ENCODE measurements around the gene FBRSL1.

DNA sequence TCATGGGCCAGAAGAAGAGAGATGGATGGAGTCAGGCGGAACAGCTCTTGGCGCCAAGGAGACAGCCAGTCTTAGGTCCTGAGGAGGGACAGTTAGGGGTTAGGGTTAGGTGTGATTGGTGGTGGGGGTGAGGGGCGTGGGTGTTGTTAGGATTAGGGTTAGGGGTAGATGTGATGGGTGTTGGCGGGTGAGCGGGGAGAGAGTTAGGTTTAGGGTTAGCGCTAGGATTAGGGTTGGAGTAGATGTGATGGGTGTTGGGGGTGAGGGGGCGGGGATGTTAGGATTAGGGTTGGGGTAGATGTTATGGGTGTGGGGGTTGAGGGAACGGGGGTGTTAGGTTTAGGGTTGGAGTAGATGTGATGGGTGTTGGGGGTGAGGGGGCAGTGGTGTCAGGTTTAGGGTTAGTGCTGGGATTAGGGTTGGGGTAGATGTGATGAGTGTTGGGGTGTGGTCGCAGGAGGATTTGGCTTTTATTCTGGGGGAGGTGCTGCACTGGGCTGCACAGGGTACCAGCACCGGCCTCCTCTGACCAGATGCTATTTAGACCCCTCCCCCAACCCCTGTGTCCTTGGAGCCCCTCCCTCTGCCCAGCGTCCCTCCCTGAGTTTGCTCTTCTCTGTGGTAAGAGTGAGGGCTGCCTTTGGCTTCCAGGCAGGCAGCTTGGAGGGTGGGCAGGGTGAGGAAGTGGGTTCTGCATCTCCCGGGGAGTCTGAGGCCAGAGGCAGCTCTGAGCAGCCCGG, 35.6 kb upstream of the FBRSL1 start:
- TF ChIP-seq EP300 (IDR thresholded peaks at IDR 0.05) (no peak), POLR2A (IDR thresholded peaks at IDR 0.05; ENCODE audit: low read depth) (no peak)

Measured in esophagus muscularis mucosa (tissue), 2 donors.